Caco-2 (cell line): Measurements from ENCODE around the gene TRIM66. TPM values are rescaled to one million over a fixed set of nuclear protein-coding genes. Genes with fewer than 3 reads are reported as not detected.
"Not testable (repeated sequence)": the region's sequence is repeated elsewhere in the genome, so short reads cannot be mapped to it uniquely, and the experiment has no call there.

Experiments
- BruUV-seq: library from RNA; stranded (reverse); fragments of 400-500 nt; replicated peaks from 2 replicates; lab custom pipeline; 2021; lab: Mats Ljungman, UMichigan
- CTCF ChIA-PET: fragments of 300-600 bp; sonication (Branson Sonifier 250); formaldehyde crosslinking; loops from one replicate; lab custom pipeline; 2022; ENCODE audit warnings: antibody characterized with exemption; lab: Charles Lee
- POLR2A ChIA-PET: fragments of 300-600 bp; sonication (Branson Sonifier 250); formaldehyde crosslinking; loops from one replicate; lab custom pipeline; 2022; ENCODE audit warnings: antibody characterized with exemption; lab: Charles Lee
- DNase-seq, 2 experiments: peaks; one replicate each; pipeline versions ENCODE4 v3.0.0 to v3.0.0-alpha.2; 2020 to 2022
- H3K27me3 ChIP-seq: replicated peaks from 2 replicates; pipeline ENCODE4 v1.6.0; 2011; ENCODE audit warnings: low read length; ENCODE audit not compliant: control insufficient read depth, insufficient read depth
- H3K36me3 ChIP-seq: 2 replicates; pipeline ENCODE4 v1.5.1; 2011; ENCODE audit warnings: low read length; ENCODE audit not compliant: control insufficient read depth, insufficient read depth
- H3K4me1 ChIP-seq: fragments of 250-450 bp; sonication (Bioruptor Pico); 2 replicates; pipeline ENCODE4 v1.5.1; 2020; ENCODE audit warnings: mild to moderate bottlenecking
- H3K4me3 ChIP-seq: 2 replicates; pipeline ENCODE4 v1.5.1; 2011; ENCODE audit warnings: low read depth, mild to moderate bottlenecking, control low read depth, low read length
- H3K9me3 ChIP-seq: fragments of 250-450 bp; sonication (Bioruptor Pico); 2 replicates; pipeline ENCODE4 v1.5.1; 2020; ENCODE audit warnings: mild to moderate bottlenecking, moderate library complexity
- H3K27ac Mint-ChIP-seq: one replicate; pipeline ENCODE4 v1.8.0; 2022; ENCODE audit warnings: mixed read lengths; ENCODE audit not compliant: unreplicated experiment
- H3K27me3 Mint-ChIP-seq: one replicate; pipeline ENCODE4 v1.8.0; 2022; ENCODE audit warnings: mixed read lengths; ENCODE audit not compliant: insufficient read depth, unreplicated experiment
- H3K36me3 Mint-ChIP-seq: one replicate; pipeline ENCODE4 v1.8.0; 2022; ENCODE audit warnings: mild to moderate bottlenecking, mixed read lengths; ENCODE audit not compliant: insufficient read depth, unreplicated experiment
- H3K4me1 Mint-ChIP-seq: one replicate; pipeline ENCODE4 v1.8.0; 2022; ENCODE audit warnings: low read depth, mixed read lengths; ENCODE audit not compliant: unreplicated experiment
- H3K4me3 Mint-ChIP-seq: one replicate; pipeline ENCODE4 v1.8.0; 2022; ENCODE audit warnings: mild to moderate bottlenecking, moderate library complexity, mixed read lengths; ENCODE audit not compliant: unreplicated experiment
- H3K9me3 Mint-ChIP-seq: one replicate; pipeline ENCODE4 v1.8.0; 2022; ENCODE audit warnings: mixed read lengths; ENCODE audit not compliant: unreplicated experiment
- CTCF ChIP-seq, 2 experiments: fragments of 200-600 bp in 1 of 2; IDR thresholded peaks; 1 replicate in 1 of 2; 2 replicates in 1 of 2; pipeline versions ENCODE4 v1.5.1 to v1.8.0; 2011 to 2022; ENCODE audit warnings: antibody characterized with exemption in 1 of 2, control low read depth in 1 of 2, inconsistent platforms in 1 of 2, low read depth in 1 of 2, low read length in 1 of 2, mild to moderate bottlenecking in 1 of 2, moderate library complexity in 1 of 2; ENCODE audit not compliant: insufficient read depth in 1 of 2, severe bottlenecking in 1 of 2, unreplicated experiment in 1 of 2
- intact Hi-C: fragments of 100-400 bp; cut with micrococcal nuclease; formaldehyde crosslinking; loops from one replicate; pipeline ENCODE4 v1.10.0; 2022; ENCODE audit not compliant: unreplicated experiment
- total RNA-seq: library from RNA; stranded (reverse); gene quantifications from 2 replicates; pipeline ENCODE4 v1.2.3, GENCODE V29; 2022

The TRIM66 gene
- total RNA-seq, 1 experiment from 2014 or later: 18.4 TPM

DNA sequence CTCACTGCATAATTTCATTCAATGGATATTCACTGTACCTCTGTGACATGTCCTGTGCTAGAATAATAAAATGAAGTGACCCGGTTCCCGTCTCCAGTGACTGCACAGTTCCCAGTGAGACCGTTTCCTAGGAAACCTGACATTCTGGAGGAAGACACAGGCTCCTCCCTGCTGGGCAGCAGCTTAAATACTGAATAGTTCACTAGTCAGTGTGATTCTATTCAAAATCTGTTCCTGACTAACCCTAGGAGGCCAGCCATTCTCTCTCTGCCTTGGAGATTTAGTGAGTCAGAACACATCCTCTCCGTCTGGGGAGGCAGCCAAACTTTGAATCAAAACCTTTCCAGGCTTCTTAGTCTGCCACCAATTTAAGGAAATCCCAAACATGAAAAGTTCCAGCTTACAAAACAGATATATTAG is 11.3 kb downstream of the TRIM66 start:
- Mint-ChIP-seq H3K9me3 (no peaks in the 10 kb centered on the region), H3K27ac (no peak overlapping the region), H3K4me3 (no peak overlapping the region), H3K4me1 (no peaks in the 10 kb centered on the region), H3K36me3 (peaks cover 10% of the 10 kb centered on the region), H3K27me3 (no peaks in the 10 kb centered on the region)
- TF ChIP-seq CTCF (IDR thresholded peaks at IDR 0.05; ENCODE audit: insufficient read depth in 1 of 2, low read depth in 1 of 2, low read length in 1 of 2, severe bottlenecking in 1 of 2, unreplicated experiment in 1 of 2): no peak
- BruUV-seq: no TSS peak
- intact Hi-C loops: no loop called here
- Histone ChIP-seq H3K4me3 (no peak overlapping the region), H3K36me3 (peaks cover 2% of the 10 kb centered on the region), H3K27me3 (no peaks in the 10 kb centered on the region), H3K9me3 (no peaks in the 10 kb centered on the region), H3K4me1 (no peaks in the 10 kb centered on the region)
- CTCF ChIA-PET: no interaction called here
- POLR2A ChIA-PET: no interaction called here
- DNase-seq: no peak

GRCh38 chr11:8670081-8670480 is 12.4 kb downstream of the TRIM66 start:
- POLR2A ChIA-PET, H3K27ac Mint-ChIP-seq, H3K4me3 Mint-ChIP-seq, H3K9me3 ChIP-seq, H3K36me3 ChIP-seq, H3K27me3 Mint-ChIP-seq, H3K4me1 ChIP-seq, CTCF ChIA-PET, H3K9me3 Mint-ChIP-seq, DNase-seq, H3K27me3 ChIP-seq, H3K4me3 ChIP-seq, BruUV-seq, H3K4me1 Mint-ChIP-seq, intact Hi-C loops: not testable (repeated sequence)
- peaks cover 10% of the 10 kb centered on the region for H3K36me3 Mint-ChIP-seq

DNA sequence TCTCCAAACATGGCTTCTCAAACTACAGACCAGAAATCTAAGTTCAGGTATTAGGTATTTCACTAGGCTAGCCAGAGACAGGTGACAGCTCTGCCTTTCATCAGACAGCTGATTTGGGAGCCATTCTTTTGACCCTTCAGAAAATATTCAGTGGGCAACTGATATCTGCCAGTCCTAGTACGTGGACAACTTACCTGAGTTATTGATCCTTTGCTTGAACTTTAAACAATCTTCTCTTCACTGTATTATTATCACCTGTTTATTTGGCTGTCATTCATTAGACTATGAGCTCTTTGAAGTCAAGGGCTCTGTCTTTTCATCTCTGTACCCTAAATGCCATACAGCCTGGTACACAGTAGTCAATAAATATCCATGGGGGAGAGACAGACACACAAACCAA is 17.2 kb downstream of the TRIM66 start:
- H3K9me3 ChIP-seq: no peaks in the 10 kb centered on the region
- Mint-ChIP-seq H3K4me1 (no peaks in the 10 kb centered on the region), H3K27ac (no peak overlapping the region), H3K27me3 (no peaks in the 10 kb centered on the region), H3K36me3 (no peaks in the 10 kb centered on the region), H3K9me3 (no peaks in the 10 kb centered on the region), H3K4me3 (no peak overlapping the region)
- POLR2A ChIA-PET: no interaction called here
- DNase-seq: no peak
- no peak for TF ChIP-seq CTCF (IDR thresholded peaks at IDR 0.05; ENCODE audit: insufficient read depth in 1 of 2, low read depth in 1 of 2, low read length in 1 of 2, severe bottlenecking in 1 of 2, unreplicated experiment in 1 of 2)
- no peaks in the 10 kb centered on the region; the same call in 1 of the 2 replicates for H3K36me3 ChIP-seq
- no peak overlapping the region for H3K4me3 ChIP-seq
- BruUV-seq: no TSS peak
- H3K27me3 ChIP-seq: no peaks in the 10 kb centered on the region
- intact Hi-C loops: no loop called here
- CTCF ChIA-PET: no interaction called here
- no peaks in the 10 kb centered on the region for H3K4me1 ChIP-seq
